ENCODE results near the gene LRBA. TPM values are rescaled to one million over a fixed set of nuclear protein-coding genes. Genes with fewer than 3 reads are reported as not detected.

The LRBA gene
- total and polyA plus RNA-seq, 9 of the 15 experiments (the other 6 are each of a cell fraction or from before 2014, with no cell fraction given), result 24.2 to 88.7 (median 59.7) TPM

DNA sequence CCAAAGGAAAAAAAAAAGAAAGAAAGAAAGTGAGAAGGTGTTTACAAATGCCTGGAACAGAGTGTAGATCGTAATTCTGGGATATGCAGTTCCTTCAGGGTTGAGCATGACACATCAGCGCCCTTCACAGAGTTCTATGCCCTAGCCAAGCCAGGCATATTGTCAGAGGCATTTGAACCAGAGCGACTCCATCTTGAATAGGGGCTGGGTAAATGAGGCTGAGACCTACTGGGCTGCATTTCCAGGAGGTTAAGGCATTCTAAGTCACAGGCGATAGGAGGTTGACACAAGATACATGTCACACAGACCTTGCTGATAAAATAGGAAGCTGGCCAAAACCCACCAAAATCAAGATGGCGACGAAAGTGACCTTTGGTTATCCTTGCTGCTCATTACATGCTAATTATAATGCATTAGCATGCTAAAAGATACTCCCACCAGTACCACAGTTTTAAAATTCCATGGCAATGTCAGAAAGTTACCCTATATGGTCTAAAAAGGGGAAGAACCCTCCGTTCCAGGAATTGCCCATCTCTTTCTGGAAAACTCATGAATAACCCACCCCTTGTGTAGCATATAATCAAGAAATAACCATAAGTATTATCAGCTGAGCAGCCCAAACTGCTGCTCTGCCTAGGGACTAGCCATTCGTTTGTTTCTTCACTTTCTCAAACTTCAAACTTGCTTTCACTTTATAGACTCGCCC, 23.5 kb upstream of the LRBA start (continued):
- TF ChIP-seq, protein P1, sequence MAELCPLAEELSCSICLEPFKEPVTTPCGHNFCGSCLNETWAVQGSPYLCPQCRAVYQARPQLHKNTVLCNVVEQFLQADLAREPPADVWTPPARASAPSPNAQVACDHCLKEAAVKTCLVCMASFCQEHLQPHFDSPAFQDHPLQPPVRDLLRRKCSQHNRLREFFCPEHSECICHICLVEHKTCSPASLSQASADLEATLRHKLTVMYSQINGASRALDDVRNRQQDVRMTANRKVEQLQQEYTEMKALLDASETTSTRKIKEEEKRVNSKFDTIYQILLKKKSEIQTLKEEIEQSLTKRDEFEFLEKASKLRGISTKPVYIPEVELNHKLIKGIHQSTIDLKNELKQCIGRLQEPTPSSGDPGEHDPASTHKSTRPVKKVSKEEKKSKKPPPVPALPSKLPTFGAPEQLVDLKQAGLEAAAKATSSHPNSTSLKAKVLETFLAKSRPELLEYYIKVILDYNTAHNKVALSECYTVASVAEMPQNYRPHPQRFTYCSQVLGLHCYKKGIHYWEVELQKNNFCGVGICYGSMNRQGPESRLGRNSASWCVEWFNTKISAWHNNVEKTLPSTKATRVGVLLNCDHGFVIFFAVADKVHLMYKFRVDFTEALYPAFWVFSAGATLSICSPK (IDR thresholded peaks at IDR 0.05; ENCODE audit: borderline replicate concordance), result no peak
- no peak for TF ChIP-seq NBN (IDR thresholded peaks at IDR 0.05; ENCODE audit: low read depth)
- TF ChIP-seq, protein P2, sequence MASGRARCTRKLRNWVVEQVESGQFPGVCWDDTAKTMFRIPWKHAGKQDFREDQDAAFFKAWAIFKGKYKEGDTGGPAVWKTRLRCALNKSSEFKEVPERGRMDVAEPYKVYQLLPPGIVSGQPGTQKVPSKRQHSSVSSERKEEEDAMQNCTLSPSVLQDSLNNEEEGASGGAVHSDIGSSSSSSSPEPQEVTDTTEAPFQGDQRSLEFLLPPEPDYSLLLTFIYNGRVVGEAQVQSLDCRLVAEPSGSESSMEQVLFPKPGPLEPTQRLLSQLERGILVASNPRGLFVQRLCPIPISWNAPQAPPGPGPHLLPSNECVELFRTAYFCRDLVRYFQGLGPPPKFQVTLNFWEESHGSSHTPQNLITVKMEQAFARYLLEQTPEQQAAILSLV (tag; IDR thresholded peaks at IDR 0.05), result peak; percentile 99
- TF ChIP-seq HNRNPK (IDR thresholded peaks at IDR 0.05; ENCODE audit: low read depth, low read length, poor library complexity, severe bottlenecking), result no peak
- TF ChIP-seq ZNF133 (CRISPR knock-in tag; IDR thresholded peaks at IDR 0.05), result peak; percentile 90; the same call in 1 of the 2 replicates
- no peak for TF ChIP-seq PHTF2 (CRISPR knock-in tag; IDR thresholded peaks at IDR 0.05)
- TF ChIP-seq LEF1 (IDR thresholded peaks at IDR 0.05), result no peak
- TF ChIP-seq MYNN (IDR thresholded peaks at IDR 0.05), result no peak
- TF ChIP-seq MYNN (CRISPR knock-in tag; IDR thresholded peaks at IDR 0.05), result no peak
- TF ChIP-seq, protein P3, sequence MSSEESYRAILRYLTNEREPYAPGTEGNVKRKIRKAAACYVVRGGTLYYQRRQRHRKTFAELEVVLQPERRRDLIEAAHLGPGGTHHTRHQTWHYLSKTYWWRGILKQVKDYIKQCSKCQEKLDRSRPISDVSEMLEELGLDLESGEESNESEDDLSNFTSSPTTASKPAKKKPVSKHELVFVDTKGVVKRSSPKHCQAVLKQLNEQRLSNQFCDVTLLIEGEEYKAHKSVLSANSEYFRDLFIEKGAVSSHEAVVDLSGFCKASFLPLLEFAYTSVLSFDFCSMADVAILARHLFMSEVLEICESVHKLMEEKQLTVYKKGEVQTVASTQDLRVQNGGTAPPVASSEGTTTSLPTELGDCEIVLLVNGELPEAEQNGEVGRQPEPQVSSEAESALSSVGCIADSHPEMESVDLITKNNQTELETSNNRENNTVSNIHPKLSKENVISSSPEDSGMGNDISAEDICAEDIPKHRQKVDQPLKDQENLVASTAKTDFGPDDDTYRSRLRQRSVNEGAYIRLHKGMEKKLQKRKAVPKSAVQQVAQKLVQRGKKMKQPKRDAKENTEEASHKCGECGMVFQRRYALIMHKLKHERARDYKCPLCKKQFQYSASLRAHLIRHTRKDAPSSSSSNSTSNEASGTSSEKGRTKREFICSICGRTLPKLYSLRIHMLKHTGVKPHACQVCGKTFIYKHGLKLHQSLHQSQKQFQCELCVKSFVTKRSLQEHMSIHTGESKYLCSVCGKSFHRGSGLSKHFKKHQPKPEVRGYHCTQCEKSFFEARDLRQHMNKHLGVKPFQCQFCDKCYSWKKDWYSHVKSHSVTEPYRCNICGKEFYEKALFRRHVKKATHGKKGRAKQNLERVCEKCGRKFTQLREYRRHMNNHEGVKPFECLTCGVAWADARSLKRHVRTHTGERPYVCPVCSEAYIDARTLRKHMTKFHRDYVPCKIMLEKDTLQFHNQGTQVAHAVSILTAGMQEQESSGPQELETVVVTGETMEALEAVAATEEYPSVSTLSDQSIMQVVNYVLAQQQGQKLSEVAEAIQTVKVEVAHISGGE (CRISPR knock-in tag; IDR thresholded peaks at IDR 0.05), result peak in 1 of 3 experiments; percentile 84; a peak in 2 of 6 replicates
- TF ChIP-seq CREM (IDR thresholded peaks at IDR 0.05; ENCODE audit: low read depth), result no peak
- no peak for TF ChIP-seq POLR2G (IDR thresholded peaks at IDR 0.05; ENCODE audit: low read depth, low read length)
- no peak for TF ChIP-seq SETDB1 (IDR thresholded peaks at IDR 0.05; ENCODE audit: low read length)
- no peak for TF ChIP-seq ZC3H11A (IDR thresholded peaks at IDR 0.05; ENCODE audit: low read depth, low read length)
- no peak for TF ChIP-seq ZC3H8 (IDR thresholded peaks at IDR 0.05)
- no peak for TF ChIP-seq RBM34 (IDR thresholded peaks at IDR 0.05; ENCODE audit: borderline replicate concordance, insufficient read depth, low read length)
- peak; percentile 74; the same call in 1 of the 2 replicates for TF ChIP-seq ZNF354B (CRISPR knock-in tag; IDR thresholded peaks at IDR 0.05)
- TF ChIP-seq IFI16 (CRISPR knock-in tag; IDR thresholded peaks at IDR 0.05), result peak; percentile 87
- peak; percentile 77 for TF ChIP-seq POLR2H (tag; IDR thresholded peaks at IDR 0.05; ENCODE audit: low read depth)
- TF ChIP-seq PYGO2 (tag; IDR thresholded peaks at IDR 0.05), result peak; percentile 97

All from K562 (cell line).